ENCODE data around the gene TPSD1. TPM values are rescaled to one million over a fixed set of nuclear protein-coding genes. Genes with fewer than 3 reads are reported as not detected.
"Not testable (repeated sequence)": the region's sequence is repeated elsewhere in the genome, so short reads cannot be mapped to it uniquely, and the experiment has no call there.

TPSD1 gene
- total RNA-seq, 3 donors from 2014 or later: 0.38 TPM; not detected in 2

DNA sequence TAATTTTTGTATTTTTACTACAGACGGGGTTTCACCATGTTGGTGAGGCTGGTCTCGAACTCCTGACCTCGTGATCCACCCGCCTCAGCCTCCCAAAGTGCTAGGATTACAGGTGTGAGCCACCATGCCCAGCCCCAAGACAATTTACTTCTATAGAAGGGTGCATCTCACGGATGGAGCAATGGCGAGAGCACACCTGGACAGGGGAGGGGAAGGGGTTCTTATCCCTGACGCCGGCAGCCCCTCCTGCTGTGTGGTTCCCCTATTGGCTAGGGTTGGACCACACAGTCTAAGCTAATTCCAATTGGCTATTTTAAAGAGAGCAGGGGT lies 40.8 kb downstream of the TPSD1 start:
- H3K4me3 Mint-ChIP-seq; H3K4me1 Mint-ChIP-seq (ENCODE audit: low read depth); ATAC-seq; H3K9me3 Mint-ChIP-seq; H3K36me3 Mint-ChIP-seq (ENCODE audit: insufficient read depth); DNase-seq: not testable (repeated sequence)
- peaks cover 40% of the 10 kb centered on the region for H3K27me3 Mint-ChIP-seq (ENCODE audit: low read depth)

DNA sequence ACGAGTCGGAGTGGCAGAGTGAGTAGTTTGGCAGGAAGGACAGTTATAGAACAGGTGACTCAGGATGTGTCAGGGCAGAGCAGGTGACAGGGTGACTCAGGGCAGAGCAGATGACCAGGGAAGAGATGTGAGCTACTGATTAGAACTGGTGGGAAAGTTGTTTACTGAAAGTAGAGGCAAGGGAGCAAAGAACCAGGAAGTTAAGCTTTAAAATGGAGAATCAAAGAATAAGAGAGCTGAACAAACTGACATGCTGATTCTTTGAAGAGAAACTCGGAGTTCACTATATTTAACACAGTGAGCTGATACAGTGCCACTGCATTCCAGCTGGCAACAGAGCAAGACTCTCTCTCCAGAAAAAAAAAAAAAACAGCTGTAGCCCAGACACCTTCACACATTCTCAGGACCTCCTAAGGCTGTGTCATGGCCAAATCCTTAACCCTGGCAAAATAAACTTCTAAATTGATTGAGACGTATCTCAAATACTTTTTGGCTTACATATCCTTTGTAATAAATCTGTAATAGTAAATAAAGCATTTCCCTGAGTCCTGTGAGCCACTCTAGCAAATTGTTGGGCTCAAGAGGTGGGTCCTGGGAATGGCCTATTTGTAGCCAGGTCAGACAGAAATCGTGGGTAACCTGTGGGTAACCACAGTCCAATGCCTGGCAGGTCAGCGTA lies 41.3 kb downstream of the TPSD1 start:
- no peaks in the 10 kb centered on the region for H3K36me3 Mint-ChIP-seq (ENCODE audit: insufficient read depth)
- DNase-seq: no peak
- no peaks in the 10 kb centered on the region for H3K9me3 Mint-ChIP-seq
- peak; percentile 74 to 81 for ATAC-seq
- H3K27me3 Mint-ChIP-seq (ENCODE audit: low read depth): peaks cover 35% of the 10 kb centered on the region
- H3K4me3 Mint-ChIP-seq: no peak overlapping the region
- H3K4me1 Mint-ChIP-seq (ENCODE audit: low read depth): peaks cover 10% of the 10 kb centered on the region

GRCh38 chr16:1298406-1298805 lies 42.5 kb downstream of the TPSD1 start:
- ATAC-seq (no peak), DNase-seq (no peak)
- Mint-ChIP-seq H3K27me3 (ENCODE audit: low read depth) (peaks cover 27% of the 10 kb centered on the region), H3K4me1 (ENCODE audit: low read depth) (peaks cover 13% of the 10 kb centered on the region), H3K4me3 (no peak overlapping the region), H3K9me3 (no peaks in the 10 kb centered on the region), H3K36me3 (ENCODE audit: insufficient read depth) (no peaks in the 10 kb centered on the region)

- H3K9me3 Mint-ChIP-seq: no peaks in the 10 kb centered on the region
- ATAC-seq: no peak
- H3K4me3 Mint-ChIP-seq: no peak overlapping the region
- H3K36me3 Mint-ChIP-seq (ENCODE audit: insufficient read depth): no peaks in the 10 kb centered on the region
- H3K4me1 Mint-ChIP-seq (ENCODE audit: low read depth): peaks cover 21% of the 10 kb centered on the region
- no peak for DNase-seq
- peaks cover 19% of the 10 kb centered on the region for H3K27me3 Mint-ChIP-seq (ENCODE audit: low read depth)
Observed at GRCh38 chr16:1299012-1299867, 43.4 kb downstream of the TPSD1 start.

DNA sequence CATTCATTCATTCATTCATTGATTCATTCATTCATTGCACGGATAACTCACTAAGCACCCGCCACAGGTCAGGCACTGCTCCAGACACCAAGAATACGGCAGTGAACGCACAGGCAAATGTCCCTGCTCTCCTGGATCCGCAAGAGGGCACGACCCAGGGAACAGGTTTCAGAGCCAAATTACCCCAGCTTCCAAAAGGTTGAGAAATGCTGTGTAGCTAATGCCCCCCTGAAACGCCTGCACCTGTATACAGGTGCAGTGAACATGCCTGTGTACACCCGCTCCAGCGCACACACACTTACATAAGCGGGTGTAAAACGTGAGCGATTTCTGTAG lies 44.0 kb downstream of the TPSD1 start:
- Mint-ChIP-seq H3K4me1 (ENCODE audit: low read depth) (peaks cover 24% of the 10 kb centered on the region), H3K36me3 (ENCODE audit: insufficient read depth) (no peaks in the 10 kb centered on the region), H3K9me3 (no peaks in the 10 kb centered on the region), H3K4me3 (no peak overlapping the region), H3K27me3 (ENCODE audit: low read depth) (peaks cover 15% of the 10 kb centered on the region)
- DNase-seq (no peak), ATAC-seq (no peak)

- H3K4me3 Mint-ChIP-seq: no peak overlapping the region
- peak; percentile 65 for DNase-seq
- peaks cover 25% of the 10 kb centered on the region for H3K4me1 Mint-ChIP-seq (ENCODE audit: low read depth)
- peaks cover 15% of the 10 kb centered on the region for H3K27me3 Mint-ChIP-seq (ENCODE audit: low read depth)
- H3K36me3 Mint-ChIP-seq (ENCODE audit: insufficient read depth): no peaks in the 10 kb centered on the region
- peak; percentile 78 to 79 for ATAC-seq
- H3K9me3 Mint-ChIP-seq: no peaks in the 10 kb centered on the region
Observed at GRCh38 chr16:1300664-1301476, 45.0 kb downstream of the TPSD1 start.

DNA sequence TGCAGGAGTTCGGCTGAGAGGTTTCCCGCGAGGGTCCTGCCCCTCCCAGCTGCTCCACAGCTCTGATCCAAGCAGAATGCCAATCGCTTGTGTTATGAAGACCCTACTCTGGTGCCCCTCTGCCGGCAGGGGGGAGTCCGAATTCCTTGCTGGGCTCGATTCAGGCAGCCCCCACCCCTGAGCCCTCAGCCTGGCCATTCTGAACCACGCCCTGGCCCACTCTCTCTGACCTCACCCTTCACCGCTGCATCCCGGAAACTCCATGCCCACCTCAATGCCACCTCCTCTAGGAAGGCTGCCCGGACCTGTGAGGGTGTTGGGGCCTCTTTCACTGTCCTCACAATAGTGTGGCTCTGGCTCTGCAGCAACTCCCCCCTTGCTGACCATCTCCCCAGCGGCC lies 45.7 kb downstream of the TPSD1 start:
- H3K4me3 Mint-ChIP-seq: no peak overlapping the region
- DNase-seq: no peak
- no peak for ATAC-seq
- no peaks in the 10 kb centered on the region for H3K9me3 Mint-ChIP-seq
- peaks cover 15% of the 10 kb centered on the region for H3K27me3 Mint-ChIP-seq (ENCODE audit: low read depth)
- peaks cover 28% of the 10 kb centered on the region for H3K4me1 Mint-ChIP-seq (ENCODE audit: low read depth)
- H3K36me3 Mint-ChIP-seq (ENCODE audit: insufficient read depth): no peaks in the 10 kb centered on the region

- no peaks in the 10 kb centered on the region for H3K27me3 Mint-ChIP-seq (ENCODE audit: low read depth)
- DNase-seq (no peak), ATAC-seq (no peak)
- no peaks in the 10 kb centered on the region for H3K9me3 Mint-ChIP-seq
- H3K36me3 Mint-ChIP-seq (ENCODE audit: insufficient read depth): peaks cover 8% of the 10 kb centered on the region
- H3K4me1 Mint-ChIP-seq (ENCODE audit: low read depth): peaks cover 30% of the 10 kb centered on the region
- H3K4me3 Mint-ChIP-seq: no peak overlapping the region
Observed at GRCh38 chr16:1305823-1306222, 50.0 kb downstream of the TPSD1 start.

DNA sequence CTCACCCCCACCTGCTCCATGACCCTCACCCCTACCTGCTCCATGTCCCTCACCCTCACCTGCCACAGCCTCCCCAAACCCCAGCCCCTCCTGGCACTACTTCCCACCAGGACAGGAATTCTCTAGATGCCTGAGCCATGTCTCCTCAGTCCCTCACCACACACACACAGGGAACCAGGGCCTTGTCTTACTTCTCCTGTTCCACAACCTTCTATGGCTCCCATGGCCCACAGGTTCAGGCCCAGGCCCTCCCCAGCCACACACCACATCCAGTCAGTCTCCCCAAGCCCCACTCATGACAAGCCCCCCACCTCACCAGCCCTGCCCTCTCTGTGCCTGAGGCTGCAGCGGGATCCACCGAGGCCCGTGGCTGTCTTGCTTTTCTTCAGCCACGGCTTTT lies 50.5 kb downstream of the TPSD1 start:
- Mint-ChIP-seq H3K4me1 (ENCODE audit: low read depth) (peaks cover 35% of the 10 kb centered on the region), H3K4me3 (no peak overlapping the region), H3K27me3 (ENCODE audit: low read depth) (no peaks in the 10 kb centered on the region), H3K36me3 (ENCODE audit: insufficient read depth) (peaks cover 8% of the 10 kb centered on the region), H3K9me3 (no peaks in the 10 kb centered on the region)
- no peak for DNase-seq
- no peak for ATAC-seq

DNA sequence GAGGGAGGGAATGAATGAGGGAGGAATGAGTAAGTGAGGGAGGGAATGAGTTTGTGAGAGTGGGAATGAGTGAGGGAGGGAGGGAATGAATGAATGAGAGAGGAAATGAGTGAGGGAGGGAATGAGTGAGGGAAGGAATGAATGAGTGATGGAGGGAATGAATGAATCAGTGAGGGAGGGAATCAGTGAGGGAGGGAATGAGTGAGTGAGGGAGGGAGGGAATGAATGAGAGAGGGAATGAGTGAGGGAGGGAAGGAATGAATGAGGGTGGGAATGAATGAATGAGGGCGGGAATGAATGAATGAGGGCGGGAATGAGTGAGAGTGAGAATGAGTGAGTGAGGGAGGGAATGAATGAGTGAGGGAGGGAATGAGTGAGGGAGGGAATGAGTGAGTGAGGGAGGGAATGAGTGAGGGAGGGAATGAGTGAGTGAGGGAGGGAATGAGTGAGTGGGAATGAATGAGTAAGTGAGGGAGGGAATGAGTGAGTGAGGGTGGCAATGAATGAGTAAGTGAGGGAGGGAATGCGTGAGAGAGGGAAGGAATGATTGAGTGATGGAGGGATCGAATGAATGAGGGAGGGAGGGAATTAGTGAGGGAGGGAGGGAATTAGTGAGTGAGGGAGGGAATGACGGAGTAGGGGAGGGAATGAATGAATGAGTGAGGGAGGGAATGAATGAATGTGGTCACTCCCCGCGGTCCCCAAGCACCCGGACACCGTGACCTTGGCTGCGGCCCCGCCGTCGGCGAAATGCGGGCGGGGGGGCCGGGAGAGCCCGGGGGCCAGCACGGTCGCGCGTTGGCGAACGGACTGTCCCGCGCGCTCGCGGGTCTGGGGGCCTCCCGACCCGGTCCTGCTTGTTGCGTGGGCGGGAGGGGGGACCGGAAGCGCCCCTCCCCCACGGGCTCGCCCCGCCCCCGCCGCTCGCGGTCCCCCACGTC lies 52.4 kb downstream of the TPSD1 start:
- H3K4me1 Mint-ChIP-seq (ENCODE audit: low read depth): peaks cover 46% of the 10 kb centered on the region
- ATAC-seq: peak; percentile 5 to 7
- DNase-seq: no peak
- H3K4me3 Mint-ChIP-seq: peak overlapping the region; percentile 86
- H3K27me3 Mint-ChIP-seq (ENCODE audit: low read depth): no peaks in the 10 kb centered on the region
- peaks cover 11% of the 10 kb centered on the region for H3K36me3 Mint-ChIP-seq (ENCODE audit: insufficient read depth)
- H3K9me3 Mint-ChIP-seq: no peaks in the 10 kb centered on the region

Other genes starting within 250 kb of the TPSD1 start
- gene SSTR5, start 183.3 kb upstream of the TPSD1 start, total RNA-seq: not detected
- not detected for gene C1QTNF8, start 159.8 kb upstream of the TPSD1 start, total RNA-seq
- gene CACNA1H, start 103.0 kb upstream of the TPSD1 start, total RNA-seq: under 1 TPM; 0.34 to 0.51 (median 0.41) TPM
- not detected for gene TPSG1, start 30.8 kb upstream of the TPSD1 start, total RNA-seq
- gene TPSB2, start 25.9 kb upstream of the TPSD1 start, total RNA-seq: under 1 TPM in 2 of 3 donors, not detected in 1; 0.41 to 0.46 TPM
- under 1 TPM in 1 of 3 donors, not detected in 2; 0.35 TPM for gene TPSAB1, start 15.4 kb upstream of the TPSD1 start, total RNA-seq
- gene UBE2I, start 53.6 kb downstream of the TPSD1 start, total RNA-seq: 100 to 1,000 TPM; 234 to 251 (median 247) TPM
- under 1 TPM; 0.08 to 0.24 (median 0.16) TPM for gene BAIAP3, start 77.6 kb downstream of the TPSD1 start, total RNA-seq
- gene TSR3, start 95.8 kb downstream of the TPSD1 start, total RNA-seq: 100 to 1,000 TPM; 108 to 133 (median 112) TPM
- 10 to 100 TPM; 21.8 to 27.4 (median 23.1) TPM for gene GNPTG, start 95.9 kb downstream of the TPSD1 start, total RNA-seq
- gene UNKL, start 158.6 kb downstream of the TPSD1 start, total RNA-seq: 10 to 100 TPM; 24.5 to 30.2 (median 29.0) TPM
- gene UQCC4, start 164.7 kb downstream of the TPSD1 start, total RNA-seq: 10 to 100 TPM; 31.8 to 34.6 (median 33.1) TPM
- gene PERCC1, start 175.0 kb downstream of the TPSD1 start, total RNA-seq: under 1 TPM in 2 of 3 donors, not detected in 1; 0.22 to 0.29 TPM
- gene CCDC154, start 188.5 kb downstream of the TPSD1 start, total RNA-seq: 1 to 10 TPM in 2 of 3 donors, under 1 TPM in 1; 0.73 to 2.5 (median 2.2) TPM
- gene CLCN7, start 219.0 kb downstream of the TPSD1 start, total RNA-seq: 10 to 100 TPM; 54.2 to 60.7 (median 54.7) TPM
- under 1 TPM in 1 of 3 donors, not detected in 2; 0.28 TPM for gene PTX4, start 232.9 kb downstream of the TPSD1 start, total RNA-seq
- gene TELO2, start 237.3 kb downstream of the TPSD1 start, total RNA-seq: 100 to 1,000 TPM; 103 to 131 (median 121) TPM

Data from activated T-cell treated with anti-CD3 and anti-CD28 coated beads, Interleukin-2, amount 50 U/mL, for 4 hours (primary cell).